Tibial nerve (tissue), 3 donors: ENCODE measurements around the gene THBS2.

Experiments
- EP300 ChIP-seq, 2 donors: sonication (generic); formaldehyde crosslinking; IDR thresholded peaks; one replicate each; pipeline ENCODE4 v1.6.1; 2017; ENCODE audit warnings: antibody characterized with exemption in 2 of 2, mild to moderate bottlenecking in 1 of 2
- POLR2A ChIP-seq, 2 donors: fragments of 450-650 bp; IDR thresholded peaks; one replicate each; pipeline ENCODE4 v1.6.1; 2017; ENCODE audit warnings: antibody characterized with exemption in 2 of 2, mild to moderate bottlenecking in 2 of 2, moderate library complexity in 2 of 2

- TF ChIP-seq POLR2A (IDR thresholded peaks at IDR 0.05) (no peak), EP300 (IDR thresholded peaks at IDR 0.05) (no peak)
Measured at GRCh38 chr6:169189182-169189581, 64.5 kb downstream of the THBS2 start.
